Measurements from ENCODE around the gene EMC6. TPM values are rescaled to one million over a fixed set of nuclear protein-coding genes. Genes with fewer than 3 reads are reported as not detected.

EMC6 gene
- total and polyA plus RNA-seq, 2 of the 13 experiments (the other 11 are each of a cell fraction or from before 2014, with no cell fraction given) = 45.1 to 47.7 TPM

DNA sequence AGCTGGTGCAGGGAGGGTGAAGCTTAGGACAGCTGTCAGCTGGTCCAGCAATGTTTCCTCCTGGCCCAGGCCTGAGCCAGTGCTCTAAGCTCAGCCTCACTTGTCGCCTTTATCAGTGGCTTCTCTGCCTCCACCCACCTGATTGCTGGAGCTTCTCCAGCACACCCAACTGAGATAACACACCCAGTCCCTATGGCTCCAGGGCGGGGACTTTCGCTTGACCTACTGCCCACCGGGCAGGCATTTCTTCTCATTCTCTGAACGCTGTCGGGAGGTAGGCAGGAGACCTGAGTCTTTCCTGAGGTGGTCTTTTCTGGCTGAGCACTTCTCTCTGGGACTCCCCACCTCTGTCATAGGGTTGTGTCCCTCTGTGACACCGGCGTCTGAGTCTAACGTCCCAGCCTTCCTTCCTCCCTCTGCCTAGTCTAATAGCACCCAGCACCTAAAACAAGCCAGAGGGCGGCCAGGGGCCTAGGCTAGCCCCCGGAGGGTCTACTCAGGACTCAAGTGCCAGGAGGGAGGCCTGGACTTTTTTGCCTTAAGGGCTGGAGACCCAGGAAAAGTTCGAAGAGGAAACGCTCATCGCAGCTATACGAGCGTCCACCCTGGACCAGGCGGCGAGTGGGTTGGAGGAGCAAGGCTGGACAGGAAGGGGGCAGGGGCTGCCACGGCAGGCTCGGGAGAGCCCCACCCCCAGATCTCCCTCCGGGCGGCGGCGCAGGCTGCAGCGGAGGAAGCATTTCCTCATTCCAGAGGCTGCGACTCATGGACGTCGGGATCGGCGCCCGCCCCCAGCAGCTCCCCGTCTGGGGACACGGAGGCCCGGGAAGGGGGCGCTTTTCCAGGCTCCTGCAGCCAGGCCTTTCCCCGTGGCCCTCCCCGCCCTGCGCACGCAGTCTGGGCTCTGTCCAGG is 990 bp upstream of the EMC6 start (continued):
- TF ChIP-seq, protein P1, sequence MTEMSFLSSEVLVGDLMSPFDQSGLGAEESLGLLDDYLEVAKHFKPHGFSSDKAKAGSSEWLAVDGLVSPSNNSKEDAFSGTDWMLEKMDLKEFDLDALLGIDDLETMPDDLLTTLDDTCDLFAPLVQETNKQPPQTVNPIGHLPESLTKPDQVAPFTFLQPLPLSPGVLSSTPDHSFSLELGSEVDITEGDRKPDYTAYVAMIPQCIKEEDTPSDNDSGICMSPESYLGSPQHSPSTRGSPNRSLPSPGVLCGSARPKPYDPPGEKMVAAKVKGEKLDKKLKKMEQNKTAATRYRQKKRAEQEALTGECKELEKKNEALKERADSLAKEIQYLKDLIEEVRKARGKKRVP (CRISPR knock-in tag; IDR thresholded peaks at IDR 0.05) = no peak
- TF ChIP-seq, protein P2, sequence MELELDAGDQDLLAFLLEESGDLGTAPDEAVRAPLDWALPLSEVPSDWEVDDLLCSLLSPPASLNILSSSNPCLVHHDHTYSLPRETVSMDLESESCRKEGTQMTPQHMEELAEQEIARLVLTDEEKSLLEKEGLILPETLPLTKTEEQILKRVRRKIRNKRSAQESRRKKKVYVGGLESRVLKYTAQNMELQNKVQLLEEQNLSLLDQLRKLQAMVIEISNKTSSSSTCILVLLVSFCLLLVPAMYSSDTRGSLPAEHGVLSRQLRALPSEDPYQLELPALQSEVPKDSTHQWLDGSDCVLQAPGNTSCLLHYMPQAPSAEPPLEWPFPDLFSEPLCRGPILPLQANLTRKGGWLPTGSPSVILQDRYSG (CRISPR knock-in tag; IDR thresholded peaks at IDR 0.05) = no peak
- TF ChIP-seq ZNF782 (CRISPR knock-in tag; IDR thresholded peaks at IDR 0.05; ENCODE audit: borderline replicate concordance) = no peak
- TF ChIP-seq, protein P3, sequence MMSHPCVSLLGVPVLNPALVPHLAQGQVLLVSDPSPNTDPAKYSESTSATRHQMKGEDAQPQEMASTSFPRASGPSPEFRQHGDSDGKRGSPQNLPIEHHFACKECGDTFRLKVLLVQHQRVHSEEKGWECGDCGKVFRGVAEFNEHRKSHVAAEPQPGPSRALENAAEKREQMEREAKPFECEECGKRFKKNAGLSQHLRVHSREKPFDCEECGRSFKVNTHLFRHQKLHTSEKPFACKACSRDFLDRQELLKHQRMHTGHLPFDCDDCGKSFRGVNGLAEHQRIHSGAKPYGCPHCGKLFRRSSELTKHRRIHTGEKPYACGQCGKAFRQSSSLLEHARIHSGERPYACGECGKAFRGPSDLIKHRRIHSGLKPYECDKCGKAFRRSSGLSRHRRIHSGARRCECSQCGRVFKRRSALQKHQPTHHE (CRISPR knock-in tag; IDR thresholded peaks at IDR 0.05; ENCODE audit: borderline replicate concordance) = no peak
- TF ChIP-seq, protein P4, sequence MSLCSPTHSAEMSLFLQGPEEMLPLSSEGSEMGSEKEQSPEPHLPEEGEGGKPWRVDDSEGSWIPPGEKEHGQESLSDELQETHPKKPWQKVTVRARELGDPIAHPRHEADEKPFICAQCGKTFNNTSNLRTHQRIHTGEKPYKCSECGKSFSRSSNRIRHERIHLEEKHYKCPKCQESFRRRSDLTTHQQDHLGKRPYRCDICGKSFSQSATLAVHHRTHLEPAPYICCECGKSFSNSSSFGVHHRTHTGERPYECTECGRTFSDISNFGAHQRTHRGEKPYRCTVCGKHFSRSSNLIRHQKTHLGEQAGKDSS (CRISPR knock-in tag; IDR thresholded peaks at IDR 0.05; ENCODE audit: borderline replicate concordance, low read depth) = no peak; the same call in 1 of the 2 replicates
- no peak for TF ChIP-seq SRF (IDR thresholded peaks at IDR 0.05; ENCODE audit: low read depth, low read length)
- peak; percentile 42; the same call in 1 of the 2 replicates for TF ChIP-seq MAZ (IDR thresholded peaks at IDR 0.05; ENCODE audit: borderline replicate concordance, low read depth, low read length)
- peak; percentile 82 for TF ChIP-seq MAZ (CRISPR knock-in tag; IDR thresholded peaks at IDR 0.05; ENCODE audit: low read depth)
- no peak for TF ChIP-seq ADNP (CRISPR knock-in tag; IDR thresholded peaks at IDR 0.05)
- TF ChIP-seq DR1 (CRISPR knock-in tag; IDR thresholded peaks at IDR 0.05) = no peak
- TF ChIP-seq, protein P5, sequence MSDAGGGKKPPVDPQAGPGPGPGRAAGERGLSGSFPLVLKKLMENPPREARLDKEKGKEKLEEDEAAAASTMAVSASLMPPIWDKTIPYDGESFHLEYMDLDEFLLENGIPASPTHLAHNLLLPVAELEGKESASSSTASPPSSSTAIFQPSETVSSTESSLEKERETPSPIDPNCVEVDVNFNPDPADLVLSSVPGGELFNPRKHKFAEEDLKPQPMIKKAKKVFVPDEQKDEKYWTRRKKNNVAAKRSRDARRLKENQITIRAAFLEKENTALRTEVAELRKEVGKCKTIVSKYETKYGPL (CRISPR knock-in tag; IDR thresholded peaks at IDR 0.05) = no peak
- TF ChIP-seq ARNT2 (CRISPR knock-in tag; IDR thresholded peaks at IDR 0.05; ENCODE audit: low read depth) = no peak
- TF ChIP-seq MTA1 (CRISPR knock-in tag; IDR thresholded peaks at IDR 0.05; ENCODE audit: borderline replicate concordance) = no peak
- TF ChIP-seq NRL (CRISPR knock-in tag; IDR thresholded peaks at IDR 0.05; ENCODE audit: borderline replicate concordance) = peak; percentile 47; the same call in 1 of the 2 replicates
- TF ChIP-seq ISX (CRISPR knock-in tag; conservative IDR thresholded peaks at IDR 0.05) = no peak
- TF ChIP-seq MEIS1 (CRISPR knock-in tag; IDR thresholded peaks at IDR 0.05; ENCODE audit: borderline replicate concordance) = no peak; the same call in 1 of the 2 replicates
- no peak for TF ChIP-seq KMT2B (CRISPR knock-in tag; IDR thresholded peaks at IDR 0.05)
- TF ChIP-seq NR2C2 (CRISPR knock-in tag; IDR thresholded peaks at IDR 0.05; ENCODE audit: borderline replicate concordance) = no peak
- TF ChIP-seq RFXAP (CRISPR knock-in tag; IDR thresholded peaks at IDR 0.05; ENCODE audit: borderline replicate concordance) = no peak
- no peak for TF ChIP-seq HOXA9 (CRISPR knock-in tag; IDR thresholded peaks at IDR 0.05; ENCODE audit: borderline replicate concordance)
- TF ChIP-seq SRY (CRISPR knock-in tag; IDR thresholded peaks at IDR 0.05) = no peak; the same call in 1 of the 2 replicates
- no peak for TF ChIP-seq PRPF4 (IDR thresholded peaks at IDR 0.05; ENCODE audit: low read depth, low read length, poor library complexity, severe bottlenecking)
- TF ChIP-seq ZNF484 (CRISPR knock-in tag; IDR thresholded peaks at IDR 0.05; ENCODE audit: borderline replicate concordance, low read depth) = no peak
- TF ChIP-seq MAX (IDR thresholded peaks at IDR 0.05) = peak; percentile 39; the same call in 1 of the 2 replicates

Data from HepG2 (cell line).